GM12875 (cell line): ENCODE data around the gene TMEM101.

ENCODE experiments used
- H3K4me3 ChIP-seq: one replicate; pipeline ENCODE4 v1.5.1; 2011; ENCODE audit warnings: low read depth, low read length, control low read depth
- CTCF ChIP-seq: IDR thresholded peaks from 2 replicates; pipeline ENCODE4 v1.5.1; 2011; ENCODE audit warnings: low read depth, mild to moderate bottlenecking, control low read depth, inconsistent platforms, low read length, moderate library complexity, borderline replicate concordance; ENCODE audit not compliant: insufficient read depth

The TMEM101 gene

GRCh38 chr17:43986225-43986981, 28.4 kb downstream of the TMEM101 start:
- H3K4me3 ChIP-seq: no peak overlapping the region
- TF ChIP-seq CTCF: no peak

GRCh38 chr17:43984521-43984920, 30.2 kb downstream of the TMEM101 start:
- no peak for TF ChIP-seq CTCF
- no peak overlapping the region for H3K4me3 ChIP-seq

- 0 out of 2 replicates have a peak, but pooled peaks have one; percentile 15 for TF ChIP-seq CTCF
- no peak overlapping the region for H3K4me3 ChIP-seq
Observed at GRCh38 chr17:43983515-43984411, 31.0 kb downstream of the TMEM101 start.

GRCh38 chr17:43983196-43983514, 31.6 kb downstream of the TMEM101 start:
- no peak overlapping the region for H3K4me3 ChIP-seq
- TF ChIP-seq CTCF: no peak

GRCh38 chr17:43982171-43982570, 32.6 kb downstream of the TMEM101 start:
- TF ChIP-seq CTCF: no peak

GRCh38 chr17:43979671-43980070, 35.1 kb downstream of the TMEM101 start:
- H3K4me3 ChIP-seq: no peak overlapping the region
- no peak for TF ChIP-seq CTCF

More at GRCh38 chr17:43982171-43982570, 32.6 kb downstream of the TMEM101 start:
- no peak overlapping the region for H3K4me3 ChIP-seq
